SK-N-SH treated with all-trans-retinoic acid at 6 μM for 48 hours (cell line): Measurements from ENCODE around the gene L3MBTL1.

Source experiments
- ATAC-seq: fragments of 200-7000 bp; cut with Tn5 transposase; 3 replicates; pipeline ENCODE4 v1.9.1; 2020; ENCODE audit warnings: mild to moderate bottlenecking, moderate library complexity
- ARNTL ChIP-seq: fragments of 450-650 bp; formaldehyde crosslinking; IDR thresholded peaks from 2 replicates; pipeline ENCODE4 v1.5.0; 2020; ENCODE audit warnings: low read depth, mild to moderate bottlenecking, moderate library complexity, borderline replicate concordance
- BACH2 ChIP-seq: fragments of 250-450 bp; sonication (Bioruptor Pico); IDR thresholded peaks from 2 replicates; pipeline ENCODE4 v1.9.0; 2021; ENCODE audit warnings: mild to moderate bottlenecking, borderline replicate concordance
- CSDC2 ChIP-seq: fragments of 250-450 bp; sonication (Bioruptor Pico); IDR thresholded peaks from 2 replicates; pipeline ENCODE4 v1.5.0; 2020; ENCODE audit warnings: mild to moderate bottlenecking, moderate library complexity
- ESRRG ChIP-seq: fragments of 250-450 bp; sonication (Bioruptor Pico); IDR thresholded peaks from 2 replicates; pipeline ENCODE4 v1.6.1; 2021; ENCODE audit warnings: mild to moderate bottlenecking
- GLIS3 ChIP-seq: fragments of 250-450 bp; sonication (Bioruptor Pico); IDR thresholded peaks from 2 replicates; pipeline ENCODE4 v1.5.0; 2020; ENCODE audit warnings: mild to moderate bottlenecking, moderate library complexity
- ISL1 ChIP-seq: fragments of 250-450 bp; sonication (Bioruptor Pico); IDR thresholded peaks from 2 replicates; pipeline ENCODE4 v2.1.2; 2022; ENCODE audit warnings: mild to moderate bottlenecking, moderate library complexity
- OSR1 ChIP-seq: fragments of 250-450 bp; sonication (Bioruptor Pico); IDR thresholded peaks from 2 replicates; pipeline ENCODE4 v1.8.0; 2022; ENCODE audit warnings: moderate library complexity, mild to moderate bottlenecking, inconsistent platforms
- PATZ1 ChIP-seq: fragments of 250-450 bp; sonication (Bioruptor Pico); IDR thresholded peaks from 2 replicates; pipeline ENCODE4 v1.8.0; 2020; ENCODE audit warnings: mild to moderate bottlenecking, moderate library complexity, borderline replicate concordance
- PPARA ChIP-seq: fragments of 250-450 bp; sonication (Bioruptor Pico); IDR thresholded peaks from 2 replicates; pipeline ENCODE4 v1.5.0; 2020; ENCODE audit warnings: mild to moderate bottlenecking, borderline replicate concordance
- RARB ChIP-seq: fragments of 250-450 bp; sonication (Bioruptor Pico); IDR thresholded peaks from 2 replicates; pipeline ENCODE4 v1.8.0; 2021; ENCODE audit warnings: mild to moderate bottlenecking, moderate library complexity
- SNAI2 ChIP-seq: fragments of 250-450 bp; sonication (Bioruptor Pico); IDR thresholded peaks from 2 replicates; pipeline ENCODE4 v1.5.0; 2020; ENCODE audit warnings: mild to moderate bottlenecking, moderate library complexity
- TCF4 ChIP-seq: fragments of 250-450 bp; sonication (Bioruptor Pico); IDR thresholded peaks from 2 replicates; pipeline ENCODE4 v1.8.0; 2021; ENCODE audit warnings: mild to moderate bottlenecking, moderate library complexity, borderline replicate concordance
- TOX ChIP-seq: fragments of 250-450 bp; sonication (Bioruptor Pico); IDR thresholded peaks from 2 replicates; pipeline ENCODE4 v1.8.0; 2021; ENCODE audit warnings: mild to moderate bottlenecking, moderate library complexity, borderline replicate concordance
- ZC3H10 ChIP-seq: fragments of 250-450 bp; sonication (Bioruptor Pico); IDR thresholded peaks from 2 replicates; pipeline ENCODE4 v1.5.1; 2021; ENCODE audit warnings: mild to moderate bottlenecking, moderate library complexity
- ZFP3 ChIP-seq: fragments of 250-450 bp; sonication (Bioruptor Pico); IDR thresholded peaks from 2 replicates; pipeline ENCODE4 v1.5.0; 2020; ENCODE audit warnings: mild to moderate bottlenecking, moderate library complexity
- ZFP30 ChIP-seq: fragments of 450-650 bp; formaldehyde crosslinking; IDR thresholded peaks from 2 replicates; pipeline ENCODE4 v1.5.0; 2022; ENCODE audit warnings: mild to moderate bottlenecking, moderate library complexity
- ZNF565 ChIP-seq: fragments of 450-650 bp; formaldehyde crosslinking; conservative IDR thresholded peaks from 2 replicates; pipeline ENCODE4 v1.5.0; 2020; ENCODE audit warnings: low read depth, mild to moderate bottlenecking, moderate library complexity
- ZNF8 ChIP-seq: fragments of 450-650 bp; formaldehyde crosslinking; IDR thresholded peaks from 2 replicates; pipeline ENCODE4 v1.5.0; 2020; ENCODE audit warnings: mild to moderate bottlenecking, moderate library complexity
- TF ChIP-seq, protein P1 (sequence below): fragments of 250-450 bp; sonication (Bioruptor Pico); IDR thresholded peaks from 2 replicates; pipeline ENCODE4 v1.8.0; 2021; ENCODE audit warnings: low read depth, mild to moderate bottlenecking, moderate library complexity, borderline replicate concordance
- TF ChIP-seq, protein P2 (sequence below): fragments of 250-450 bp; sonication (Bioruptor Pico); IDR thresholded peaks from 2 replicates; pipeline ENCODE4 v1.5.1; 2020; ENCODE audit warnings: low read depth, mild to moderate bottlenecking, moderate library complexity

Gene L3MBTL1

GRCh38 chr20:43514648-43514999, 7.1 kb downstream of the L3MBTL1 start:
- no peak for TF ChIP-seq ZC3H10
- peak; percentile 91 for TF ChIP-seq ZFP3 (CRISPR knock-in tag)
- ATAC-seq = peak; percentile 49

DNA sequence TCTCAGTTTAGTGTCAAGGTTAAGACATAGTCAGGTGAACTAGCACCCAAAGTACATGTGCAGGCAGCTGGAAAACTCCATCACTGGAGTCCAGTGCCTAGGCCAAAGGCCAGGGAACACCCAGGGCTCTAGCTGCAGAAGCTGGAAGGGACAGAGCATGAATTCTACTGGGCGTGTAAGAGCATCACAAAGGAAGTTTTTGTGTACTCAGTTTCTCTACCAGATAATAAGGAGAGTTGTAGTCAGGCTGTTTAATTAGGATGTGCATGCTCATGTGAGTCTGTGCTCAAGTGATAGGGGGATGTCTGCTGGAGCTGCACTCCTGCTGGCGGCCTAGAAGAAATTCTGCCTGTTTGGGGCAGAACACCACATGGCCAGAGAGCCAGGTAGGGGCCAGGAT, 8.1 kb downstream of the L3MBTL1 start:
- ATAC-seq = no peak
- TF ChIP-seq ARNTL (CRISPR knock-in tag) (no peak), TCF4 (CRISPR knock-in tag) (no peak), GLIS3 (CRISPR knock-in tag) (no peak), BACH2 (CRISPR knock-in tag) (no peak), ZC3H10 (no peak), ESRRG (CRISPR knock-in tag) (no peak), ZFP30 (no peak), PPARA (CRISPR knock-in tag) (no peak), ZFP3 (CRISPR knock-in tag) (no peak), OSR1 (CRISPR knock-in tag) (no peak), RARB (CRISPR knock-in tag) (no peak), CSDC2 (CRISPR knock-in tag) (no peak), PATZ1 (CRISPR knock-in tag) (no peak)

GRCh38 chr20:43516251-43516824, 8.8 kb downstream of the L3MBTL1 start:
- ATAC-seq = no peak
- no peak for TF ChIP-seq ARNTL (CRISPR knock-in tag)
- TF ChIP-seq ZNF565 (CRISPR knock-in tag) = no peak
- TF ChIP-seq GLIS3 (CRISPR knock-in tag) = no peak
- TF ChIP-seq ZC3H10 = no peak
- TF ChIP-seq TCF4 (CRISPR knock-in tag) = no peak
- TF ChIP-seq ZFP30 = no peak

- TF ChIP-seq CSDC2 (CRISPR knock-in tag) (no peak), RARB (CRISPR knock-in tag) (no peak), ZNF8 (CRISPR knock-in tag) (peak; percentile 93)
- ATAC-seq = no peak
These were observed 12.7 kb downstream of the L3MBTL1 start for GRCh38 chr20:43520074-43520630.

DNA sequence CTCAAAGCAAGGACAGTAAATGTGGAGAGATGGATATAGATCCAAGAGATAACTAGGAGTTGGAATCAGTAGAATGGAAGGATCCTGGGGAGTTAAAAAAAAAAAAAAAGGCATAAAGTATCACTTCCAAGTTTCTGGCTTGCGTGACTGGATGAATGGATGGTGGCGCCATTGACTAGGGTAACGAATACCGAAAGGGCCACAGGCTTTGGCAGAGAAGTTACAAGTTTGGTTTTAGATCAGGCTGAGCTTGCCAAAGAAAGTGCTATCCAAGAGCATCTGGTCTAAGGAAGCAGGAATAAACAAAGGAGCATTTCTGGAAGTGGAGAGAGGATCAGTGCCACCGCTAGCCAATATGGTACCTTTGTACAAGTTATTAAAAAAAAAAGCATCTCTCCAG, 17.5 kb downstream of the L3MBTL1 start:
- ATAC-seq = no peak
- TF ChIP-seq CSDC2 (CRISPR knock-in tag) = no peak
- TF ChIP-seq, protein P1, sequence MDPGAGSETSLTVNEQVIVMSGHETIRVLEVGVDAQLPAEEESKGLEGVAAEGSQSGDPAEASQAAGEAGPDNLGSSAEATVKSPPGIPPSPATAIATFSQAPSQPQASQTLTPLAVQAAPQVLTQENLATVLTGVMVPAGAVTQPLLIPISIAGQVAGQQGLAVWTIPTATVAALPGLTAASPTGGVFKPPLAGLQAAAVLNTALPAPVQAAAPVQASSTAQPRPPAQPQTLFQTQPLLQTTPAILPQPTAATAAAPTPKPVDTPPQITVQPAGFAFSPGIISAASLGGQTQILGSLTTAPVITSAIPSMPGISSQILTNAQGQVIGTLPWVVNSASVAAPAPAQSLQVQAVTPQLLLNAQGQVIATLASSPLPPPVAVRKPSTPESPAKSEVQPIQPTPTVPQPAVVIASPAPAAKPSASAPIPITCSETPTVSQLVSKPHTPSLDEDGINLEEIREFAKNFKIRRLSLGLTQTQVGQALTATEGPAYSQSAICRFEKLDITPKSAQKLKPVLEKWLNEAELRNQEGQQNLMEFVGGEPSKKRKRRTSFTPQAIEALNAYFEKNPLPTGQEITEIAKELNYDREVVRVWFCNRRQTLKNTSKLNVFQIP = no peak
- no peak for TF ChIP-seq OSR1 (CRISPR knock-in tag)

- ATAC-seq = no peak
- TF ChIP-seq PATZ1 (CRISPR knock-in tag) = no peak
- TF ChIP-seq RARB (CRISPR knock-in tag) = no peak
- no peak for TF ChIP-seq TCF4 (CRISPR knock-in tag)
- no peak for TF ChIP-seq BACH2 (CRISPR knock-in tag)
- no peak for TF ChIP-seq ZNF565 (CRISPR knock-in tag)
- TF ChIP-seq SNAI2 (CRISPR knock-in tag) = no peak
- no peak for TF ChIP-seq ZNF8 (CRISPR knock-in tag)
- no peak for TF ChIP-seq GLIS3 (CRISPR knock-in tag)
- no peak for TF ChIP-seq ARNTL (CRISPR knock-in tag)
- TF ChIP-seq PPARA (CRISPR knock-in tag) = no peak
- TF ChIP-seq, protein P2, sequence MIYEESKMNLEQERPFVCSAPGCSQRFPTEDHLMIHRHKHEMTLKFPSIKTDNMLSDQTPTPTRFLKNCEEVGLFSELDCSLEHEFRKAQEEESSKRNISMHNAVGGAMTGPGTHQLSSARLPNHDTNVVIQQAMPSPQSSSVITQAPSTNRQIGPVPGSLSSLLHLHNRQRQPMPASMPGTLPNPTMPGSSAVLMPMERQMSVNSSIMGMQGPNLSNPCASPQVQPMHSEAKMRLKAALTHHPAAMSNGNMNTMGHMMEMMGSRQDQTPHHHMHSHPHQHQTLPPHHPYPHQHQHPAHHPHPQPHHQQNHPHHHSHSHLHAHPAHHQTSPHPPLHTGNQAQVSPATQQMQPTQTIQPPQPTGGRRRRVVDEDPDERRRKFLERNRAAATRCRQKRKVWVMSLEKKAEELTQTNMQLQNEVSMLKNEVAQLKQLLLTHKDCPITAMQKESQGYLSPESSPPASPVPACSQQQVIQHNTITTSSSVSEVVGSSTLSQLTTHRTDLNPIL = no peak
- TF ChIP-seq TOX = no peak
- no peak for TF ChIP-seq ZC3H10
- TF ChIP-seq ZFP30 = no peak
- TF ChIP-seq ISL1 (CRISPR knock-in tag) = no peak
These were observed 20.9 kb downstream of the L3MBTL1 start for GRCh38 chr20:43528258-43528875.
